HFF-Myc (cell line): Measurements from ENCODE around the gene MYL12A.
"Not testable (repeated sequence)": the region's sequence is repeated elsewhere in the genome, so short reads cannot be mapped to it uniquely, and the experiment has no call there.

Source experiments
- DNase-seq: peaks from one replicate; pipeline ENCODE4 v3.0.0-alpha.2; 2011; ENCODE audit warnings: low read depth; ENCODE audit errors: extremely low read depth
- H3K4me3 ChIP-seq: replicated peaks from 2 replicates; pipeline ENCODE4 v1.5.1; 2011; ENCODE audit warnings: low read depth, mild to moderate bottlenecking, control low read depth, low read length
- TF ChIP-seq, protein P1 (sequence below): IDR thresholded peaks from 2 replicates; pipeline ENCODE4 v1.5.1; 2012; ENCODE audit warnings: mild to moderate bottlenecking, low read depth, low read length, control low read depth; ENCODE audit errors: missing control alignments

The MYL12A gene

DNA sequence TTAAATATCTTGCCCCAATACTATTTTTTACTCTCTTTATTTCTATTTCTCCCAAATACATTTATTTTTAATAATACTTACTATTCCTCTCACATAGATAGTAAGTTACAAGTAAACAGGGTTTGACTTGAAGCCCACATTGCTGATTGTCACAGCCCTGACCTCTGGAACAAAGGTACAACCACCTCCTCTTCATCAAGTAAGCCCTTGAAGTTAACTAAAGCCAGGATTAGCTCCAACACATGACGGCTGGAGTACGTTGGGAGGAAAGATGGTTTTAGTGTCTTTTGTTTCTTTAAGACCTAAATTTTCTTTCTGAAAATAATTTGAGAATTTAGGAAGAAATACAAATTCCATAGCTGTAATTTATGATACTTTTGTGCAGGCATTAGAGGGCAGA, 28.8 kb upstream of the MYL12A start:
- no peak for DNase-seq
- no peak overlapping the region for H3K4me3 ChIP-seq
- TF ChIP-seq, protein P1, sequence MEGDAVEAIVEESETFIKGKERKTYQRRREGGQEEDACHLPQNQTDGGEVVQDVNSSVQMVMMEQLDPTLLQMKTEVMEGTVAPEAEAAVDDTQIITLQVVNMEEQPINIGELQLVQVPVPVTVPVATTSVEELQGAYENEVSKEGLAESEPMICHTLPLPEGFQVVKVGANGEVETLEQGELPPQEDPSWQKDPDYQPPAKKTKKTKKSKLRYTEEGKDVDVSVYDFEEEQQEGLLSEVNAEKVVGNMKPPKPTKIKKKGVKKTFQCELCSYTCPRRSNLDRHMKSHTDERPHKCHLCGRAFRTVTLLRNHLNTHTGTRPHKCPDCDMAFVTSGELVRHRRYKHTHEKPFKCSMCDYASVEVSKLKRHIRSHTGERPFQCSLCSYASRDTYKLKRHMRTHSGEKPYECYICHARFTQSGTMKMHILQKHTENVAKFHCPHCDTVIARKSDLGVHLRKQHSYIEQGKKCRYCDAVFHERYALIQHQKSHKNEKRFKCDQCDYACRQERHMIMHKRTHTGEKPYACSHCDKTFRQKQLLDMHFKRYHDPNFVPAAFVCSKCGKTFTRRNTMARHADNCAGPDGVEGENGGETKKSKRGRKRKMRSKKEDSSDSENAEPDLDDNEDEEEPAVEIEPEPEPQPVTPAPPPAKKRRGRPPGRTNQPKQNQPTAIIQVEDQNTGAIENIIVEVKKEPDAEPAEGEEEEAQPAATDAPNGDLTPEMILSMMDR = no peak

DNA sequence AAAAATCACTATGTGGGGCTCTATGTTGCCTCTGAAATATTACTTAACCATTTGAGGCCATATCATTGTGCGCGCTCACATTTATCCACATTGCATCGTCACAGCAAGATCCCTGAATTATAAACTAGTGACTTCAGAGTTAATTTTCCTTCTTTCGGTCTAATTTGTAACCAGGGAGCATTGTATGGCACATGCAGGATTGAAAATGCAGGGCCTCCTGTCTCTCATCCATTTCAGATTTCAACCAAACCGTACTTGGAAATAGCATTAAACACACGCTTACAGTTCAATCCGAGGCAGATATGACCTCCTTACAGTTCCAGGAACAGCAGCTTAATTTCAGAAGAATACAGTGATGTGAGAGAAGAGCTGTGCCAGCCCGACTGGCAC, 28.4 kb upstream of the MYL12A start:
- no peak for DNase-seq
- H3K4me3 ChIP-seq = no peak overlapping the region
- TF ChIP-seq, protein P1 = no peak

DNA sequence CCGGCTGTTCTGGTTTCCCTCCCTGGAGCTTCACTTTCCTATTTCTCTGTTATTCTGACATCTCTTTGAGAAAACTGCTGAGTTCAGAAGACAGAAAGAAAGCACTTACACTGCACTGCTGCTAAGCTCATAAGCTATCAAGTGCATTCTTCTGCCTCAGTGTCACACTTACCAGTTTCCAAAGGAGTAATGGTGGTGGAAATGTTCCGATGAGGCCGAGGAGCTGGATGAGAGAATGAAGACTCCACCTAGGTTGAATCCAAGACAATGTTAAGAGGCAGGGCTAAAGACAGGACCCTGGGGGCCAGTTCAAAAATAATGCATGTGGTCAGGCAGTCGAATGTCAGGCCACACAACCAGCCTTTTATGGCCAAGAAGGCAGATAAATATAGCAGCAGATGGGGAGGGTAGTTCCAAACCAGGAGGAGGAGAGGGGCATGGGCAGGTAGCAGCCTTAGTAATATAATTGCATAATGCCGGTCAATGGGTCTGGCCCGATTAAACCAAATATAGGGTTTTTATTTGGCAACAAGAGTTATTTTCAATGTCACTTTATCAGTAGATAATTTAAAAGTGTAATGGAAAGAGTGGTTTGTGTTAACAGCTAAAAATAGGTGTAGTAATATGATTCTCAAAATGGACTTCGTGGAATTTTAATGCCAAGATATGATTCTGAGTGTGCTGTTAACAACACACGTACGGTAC, 27.8 kb upstream of the MYL12A start, which contains the start of gene MYOM1:
TSS of gene MYOM1 (minus strand) at position 338 of the 705 bp plus-strand sequence. CDS start 4,745 bp downstream, outside the sequence.
- TF ChIP-seq, protein P1 = no peak
- no peak within 1 kb of the TSS for H3K4me3 ChIP-seq
- DNase-seq = no peak

DNA sequence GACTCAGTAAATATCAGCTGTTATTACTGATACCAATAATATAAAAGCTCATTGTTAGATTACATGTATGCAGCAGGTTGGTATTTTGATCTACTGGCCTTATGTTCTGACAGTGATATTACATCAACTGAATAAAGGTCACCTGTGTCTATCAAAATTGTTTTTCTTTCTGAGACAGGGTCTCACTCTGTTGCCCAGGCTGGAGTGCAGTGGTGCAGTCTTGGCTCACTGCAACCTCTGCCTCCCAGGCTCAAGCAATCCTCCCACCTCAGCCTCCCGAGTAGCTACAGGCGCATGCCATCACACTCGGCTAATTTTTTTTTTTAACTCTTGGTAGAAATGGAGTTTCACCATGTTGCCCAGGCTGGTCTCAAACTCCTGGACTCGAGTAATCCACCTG, 26.7 kb upstream of the MYL12A start:
- not testable (repeated sequence) for DNase-seq

DNA sequence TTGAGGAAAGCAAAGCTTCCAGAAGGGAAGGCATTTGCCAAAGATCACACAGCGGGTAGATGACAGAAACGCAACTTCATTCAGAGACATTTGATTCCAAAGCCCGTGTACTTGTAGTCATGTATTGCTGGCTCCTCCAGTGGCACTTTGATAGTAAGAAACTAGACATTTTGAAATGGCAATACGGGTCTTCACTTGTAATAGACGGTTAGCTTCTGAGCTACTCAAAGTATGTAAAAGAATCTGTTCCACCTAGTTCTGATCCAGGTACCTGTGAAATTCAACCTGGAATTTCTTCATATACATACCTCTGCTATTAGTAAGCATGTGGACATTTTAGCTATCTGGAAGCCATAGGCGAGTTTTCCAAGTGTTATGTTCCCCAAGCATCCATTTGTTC, 26.1 kb upstream of the MYL12A start:
- DNase-seq = no peak
- no peak overlapping the region for H3K4me3 ChIP-seq
- TF ChIP-seq, protein P1 = no peak

More for the DNA sequence above, 26.7 kb upstream of the MYL12A start:
- H3K4me3 ChIP-seq = not testable (repeated sequence)

DNA sequence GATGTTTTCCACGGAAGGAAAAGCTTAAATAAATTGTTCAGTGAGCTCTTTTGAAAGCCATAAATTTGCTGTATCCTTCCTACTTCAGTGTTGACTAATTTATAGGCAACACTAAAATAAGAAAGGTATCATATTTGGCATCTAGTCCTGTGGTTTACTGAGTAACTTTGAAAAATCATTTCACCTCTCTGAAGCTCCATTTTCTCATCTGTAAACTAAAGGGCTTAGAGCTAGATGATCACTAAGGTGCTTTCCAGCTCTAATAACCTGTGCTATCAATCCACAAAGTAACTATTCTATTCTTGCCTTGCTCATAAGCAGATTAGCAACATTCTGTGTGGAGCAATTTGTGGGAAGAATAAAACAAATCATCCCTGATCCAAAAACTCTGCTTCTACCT, 24.2 kb upstream of the MYL12A start:
- no peak for DNase-seq
- H3K4me3 ChIP-seq = no peak overlapping the region
- TF ChIP-seq, protein P1 = no peak

DNA sequence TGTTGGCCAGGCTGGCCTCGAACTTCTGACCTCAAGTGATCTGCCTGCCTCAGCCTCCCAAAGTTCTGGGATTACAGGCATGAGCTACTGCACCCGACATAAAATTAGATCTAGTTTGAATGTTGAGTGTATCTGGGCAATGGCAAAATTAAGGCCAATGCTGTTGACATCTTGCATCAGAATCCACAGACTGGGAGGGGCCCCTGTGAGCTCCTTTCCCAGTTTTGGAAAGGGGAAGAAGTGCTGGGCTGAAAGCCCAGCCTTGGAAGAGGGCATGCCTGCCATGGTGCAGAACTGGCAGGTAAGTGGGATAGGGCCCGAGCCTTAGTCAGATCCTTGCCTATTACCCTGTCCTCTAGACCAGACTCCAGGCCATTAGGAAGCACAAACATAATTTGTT, 23.4 kb upstream of the MYL12A start:
- TF ChIP-seq, protein P1 = no peak
- no peak overlapping the region for H3K4me3 ChIP-seq
- DNase-seq = no peak
